Measurements from ENCODE around the gene PIEZO1. TPM values are rescaled to one million over a fixed set of nuclear protein-coding genes. Genes with fewer than 3 reads are reported as not detected.

The PIEZO1 gene
- total and polyA plus RNA-seq, 9 of the 15 experiments (the other 6 are each of a cell fraction or from before 2014, with no cell fraction given) = 3.6 to 432 (median 131) TPM

DNA sequence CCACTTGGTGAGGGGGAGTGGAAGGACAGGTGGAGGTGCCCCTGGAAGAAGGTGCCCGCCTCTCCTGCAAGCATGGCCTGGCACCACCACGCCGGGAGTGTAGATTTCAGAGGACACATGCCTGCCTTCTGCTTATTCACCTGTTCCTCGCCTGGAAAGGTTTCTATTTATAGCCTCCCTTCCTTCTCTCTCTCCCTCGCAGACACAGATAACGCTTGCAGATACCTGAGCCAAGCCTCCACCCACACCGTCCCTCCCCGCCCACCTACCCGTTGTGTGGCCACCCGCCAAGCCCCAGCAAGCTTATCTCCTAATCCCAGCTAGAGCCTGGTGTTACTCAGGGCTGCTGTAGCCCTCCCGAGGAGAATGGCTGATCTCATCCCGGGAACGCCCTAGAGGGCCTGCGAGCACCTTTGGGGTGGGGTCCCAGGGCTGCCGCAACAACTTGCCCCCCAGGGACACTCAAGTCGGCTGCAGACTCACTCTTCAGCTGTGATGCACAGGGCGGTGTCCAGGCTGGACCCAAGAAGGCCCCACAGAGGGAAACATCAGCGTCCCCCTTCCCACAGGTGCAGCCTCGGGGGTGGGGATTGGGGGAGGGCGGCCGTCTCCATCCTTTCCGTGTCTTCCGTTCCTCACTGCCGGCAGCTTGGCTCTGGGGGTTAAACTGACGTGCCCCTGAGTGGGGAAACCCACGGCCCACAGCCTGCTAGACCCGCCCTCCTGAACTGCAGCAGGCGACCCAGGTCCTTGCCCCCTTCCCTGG lies 96.8 kb downstream of the PIEZO1 start (continued):
- TF ChIP-seq TRIM24 (IDR thresholded peaks at IDR 0.05) = peak; percentile 82 to 88
- peak; percentile 97 for TF ChIP-seq CBFA2T3 (IDR thresholded peaks at IDR 0.05)
- TF ChIP-seq ZBTB8A (IDR thresholded peaks at IDR 0.05; ENCODE audit: partially characterized antibody) = no peak
- peak; percentile 40 to 49; a peak in 1 of 4 replicates for TF ChIP-seq FOXK2 (conservative IDR thresholded peaks at IDR 0.05 in 1 of 2, IDR thresholded peaks at IDR 0.05 in 1 of 2; ENCODE audit: low read depth in 2 of 2)
- TF ChIP-seq RBM22 (IDR thresholded peaks at IDR 0.05; ENCODE audit: low read depth, low read length, poor library complexity, severe bottlenecking) = no peak
- no peak for TF ChIP-seq E2F3 (CRISPR knock-in tag; IDR thresholded peaks at IDR 0.05)
- TF ChIP-seq, protein P1, sequence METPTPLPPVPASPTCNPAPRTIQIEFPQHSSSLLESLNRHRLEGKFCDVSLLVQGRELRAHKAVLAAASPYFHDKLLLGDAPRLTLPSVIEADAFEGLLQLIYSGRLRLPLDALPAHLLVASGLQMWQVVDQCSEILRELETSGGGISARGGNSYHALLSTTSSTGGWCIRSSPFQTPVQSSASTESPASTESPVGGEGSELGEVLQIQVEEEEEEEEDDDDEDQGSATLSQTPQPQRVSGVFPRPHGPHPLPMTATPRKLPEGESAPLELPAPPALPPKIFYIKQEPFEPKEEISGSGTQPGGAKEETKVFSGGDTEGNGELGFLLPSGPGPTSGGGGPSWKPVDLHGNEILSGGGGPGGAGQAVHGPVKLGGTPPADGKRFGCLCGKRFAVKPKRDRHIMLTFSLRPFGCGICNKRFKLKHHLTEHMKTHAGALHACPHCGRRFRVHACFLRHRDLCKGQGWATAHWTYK (CRISPR knock-in tag; IDR thresholded peaks at IDR 0.05) = no peak
- TF ChIP-seq DPF2 (IDR thresholded peaks at IDR 0.05) = peak; percentile 99
- no peak for TF ChIP-seq HMG20B (CRISPR knock-in tag; IDR thresholded peaks at IDR 0.05)
- peak; percentile 91 for TF ChIP-seq KLF1 (tag; IDR thresholded peaks at IDR 0.05)
- TF ChIP-seq, protein P2, sequence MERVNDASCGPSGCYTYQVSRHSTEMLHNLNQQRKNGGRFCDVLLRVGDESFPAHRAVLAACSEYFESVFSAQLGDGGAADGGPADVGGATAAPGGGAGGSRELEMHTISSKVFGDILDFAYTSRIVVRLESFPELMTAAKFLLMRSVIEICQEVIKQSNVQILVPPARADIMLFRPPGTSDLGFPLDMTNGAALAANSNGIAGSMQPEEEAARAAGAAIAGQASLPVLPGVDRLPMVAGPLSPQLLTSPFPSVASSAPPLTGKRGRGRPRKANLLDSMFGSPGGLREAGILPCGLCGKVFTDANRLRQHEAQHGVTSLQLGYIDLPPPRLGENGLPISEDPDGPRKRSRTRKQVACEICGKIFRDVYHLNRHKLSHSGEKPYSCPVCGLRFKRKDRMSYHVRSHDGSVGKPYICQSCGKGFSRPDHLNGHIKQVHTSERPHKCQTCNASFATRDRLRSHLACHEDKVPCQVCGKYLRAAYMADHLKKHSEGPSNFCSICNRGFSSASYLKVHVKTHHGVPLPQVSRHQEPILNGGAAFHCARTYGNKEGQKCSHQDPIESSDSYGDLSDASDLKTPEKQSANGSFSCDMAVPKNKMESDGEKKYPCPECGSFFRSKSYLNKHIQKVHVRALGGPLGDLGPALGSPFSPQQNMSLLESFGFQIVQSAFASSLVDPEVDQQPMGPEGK (CRISPR knock-in tag; IDR thresholded peaks at IDR 0.05; ENCODE audit: borderline replicate concordance) = no peak
- peak; percentile 98 for TF ChIP-seq GATAD2B (IDR thresholded peaks at IDR 0.05; ENCODE audit: borderline replicate concordance)
- no peak for TF ChIP-seq CBX2 (IDR thresholded peaks at IDR 0.05; ENCODE audit: insufficient read depth, low read length, poor library complexity, severe bottlenecking)
- no peak for TF ChIP-seq YBX1 (IDR thresholded peaks at IDR 0.05)
- peak in 2 of 3 experiments; percentile 45 to 71 for TF ChIP-seq YY1 (IDR thresholded peaks at IDR 0.05; ENCODE audit: borderline replicate concordance in 1 of 3, control insufficient read depth in 1 of 3, extremely low read depth in 1 of 3, insufficient read depth in 3 of 3, insufficient read length in 1 of 3, insufficient replicate concordance in 2 of 3, low read depth in 1 of 3, low read length in 2 of 3)
- TF ChIP-seq, protein P3, sequence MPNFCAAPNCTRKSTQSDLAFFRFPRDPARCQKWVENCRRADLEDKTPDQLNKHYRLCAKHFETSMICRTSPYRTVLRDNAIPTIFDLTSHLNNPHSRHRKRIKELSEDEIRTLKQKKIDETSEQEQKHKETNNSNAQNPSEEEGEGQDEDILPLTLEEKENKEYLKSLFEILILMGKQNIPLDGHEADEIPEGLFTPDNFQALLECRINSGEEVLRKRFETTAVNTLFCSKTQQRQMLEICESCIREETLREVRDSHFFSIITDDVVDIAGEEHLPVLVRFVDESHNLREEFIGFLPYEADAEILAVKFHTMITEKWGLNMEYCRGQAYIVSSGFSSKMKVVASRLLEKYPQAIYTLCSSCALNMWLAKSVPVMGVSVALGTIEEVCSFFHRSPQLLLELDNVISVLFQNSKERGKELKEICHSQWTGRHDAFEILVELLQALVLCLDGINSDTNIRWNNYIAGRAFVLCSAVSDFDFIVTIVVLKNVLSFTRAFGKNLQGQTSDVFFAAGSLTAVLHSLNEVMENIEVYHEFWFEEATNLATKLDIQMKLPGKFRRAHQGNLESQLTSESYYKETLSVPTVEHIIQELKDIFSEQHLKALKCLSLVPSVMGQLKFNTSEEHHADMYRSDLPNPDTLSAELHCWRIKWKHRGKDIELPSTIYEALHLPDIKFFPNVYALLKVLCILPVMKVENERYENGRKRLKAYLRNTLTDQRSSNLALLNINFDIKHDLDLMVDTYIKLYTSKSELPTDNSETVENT (CRISPR knock-in tag; IDR thresholded peaks at IDR 0.05) = no peak
- TF ChIP-seq, protein P4, sequence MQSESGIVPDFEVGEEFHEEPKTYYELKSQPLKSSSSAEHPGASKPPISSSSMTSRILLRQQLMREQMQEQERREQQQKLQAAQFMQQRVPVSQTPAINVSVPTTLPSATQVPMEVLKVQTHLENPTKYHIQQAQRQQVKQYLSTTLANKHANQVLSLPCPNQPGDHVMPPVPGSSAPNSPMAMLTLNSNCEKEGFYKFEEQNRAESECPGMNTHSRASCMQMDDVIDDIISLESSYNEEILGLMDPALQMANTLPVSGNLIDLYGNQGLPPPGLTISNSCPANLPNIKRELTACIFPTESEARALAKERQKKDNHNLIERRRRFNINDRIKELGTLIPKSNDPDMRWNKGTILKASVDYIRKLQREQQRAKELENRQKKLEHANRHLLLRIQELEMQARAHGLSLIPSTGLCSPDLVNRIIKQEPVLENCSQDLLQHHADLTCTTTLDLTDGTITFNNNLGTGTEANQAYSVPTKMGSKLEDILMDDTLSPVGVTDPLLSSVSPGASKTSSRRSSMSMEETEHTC (IDR thresholded peaks at IDR 0.05) = 0 out of 2 replicates have a peak, but pooled peaks have one; percentile 14
- no peak for TF ChIP-seq FIP1L1 (IDR thresholded peaks at IDR 0.05; ENCODE audit: low read depth, low read length, poor library complexity, severe bottlenecking)
- peak; percentile 67 for TF ChIP-seq FOSL1 (tag; conservative IDR thresholded peaks at IDR 0.05)
